GM12878 (cell line): Measurements from ENCODE around the gene MMP3. TPM values are rescaled to one million over a fixed set of nuclear protein-coding genes. Genes with fewer than 3 reads are reported as not detected.

ENCODE experiments used
- ATAC-seq: fragments of 200-7000 bp; cut with Tn5 transposase; 3 replicates; pipeline ENCODE4 v1.9.1; 2020; ENCODE audit warnings: mild to moderate bottlenecking, moderate library complexity
- BruUV-seq: library from RNA; stranded (reverse); fragments of 400-500 nt; replicated peaks from 2 replicates; lab custom pipeline; 2021; lab: Mats Ljungman, UMichigan
- CTCF ChIA-PET: fragments of 300-600 bp; sonication (Branson Sonifier 250); formaldehyde crosslinking; extraction: SDS; loops from one replicate; lab custom pipeline; 2021; ENCODE audit warnings: inconsistent platforms; lab: Yijun Ruan, JAX
- POLR2A ChIA-PET: fragments of 350-600 bp; formaldehyde crosslinking; extraction: SDS; loops from one replicate; lab custom pipeline; 2021; ENCODE audit warnings: inconsistent platforms; lab: Charles Lee
- RAD21 ChIA-PET: fragments of 300-600 bp; sonication (Branson Sonifier 250); formaldehyde crosslinking; loops from one replicate; lab custom pipeline; 2023; ENCODE audit warnings: antibody characterized with exemption; ENCODE audit not compliant: unreplicated experiment; lab: Charles Lee
- SMC1A ChIA-PET: fragments of 300-600 bp; sonication (Branson Sonifier 250); formaldehyde crosslinking; loops from one replicate; lab custom pipeline; 2023; ENCODE audit not compliant: unreplicated experiment, uncharacterized antibody; lab: Charles Lee
- DNase-seq: peaks from one replicate; pipeline ENCODE4 v3.0.0-alpha.2; 2011; ENCODE audit warnings: low read depth, low spot score
- FAIRE-seq: peaks from 3 replicates; lab custom pipeline; 2011; peaks lifted over from hg19 to GRCh38; lab: Jason Lieb, UNC
- H2AFZ ChIP-seq: 2 replicates; pipeline ENCODE4 v1.6.0; 2011; ENCODE audit warnings: low read depth, low read length, control low read depth; ENCODE audit not compliant: control insufficient read depth
- H3K27ac ChIP-seq: 2 replicates; pipeline ENCODE4 v1.5.1; 2011; ENCODE audit warnings: control low read depth; ENCODE audit not compliant: control insufficient read depth, insufficient read depth
- H3K27me3 ChIP-seq, 2 experiments: replicated peaks in 1 of 2; 2 replicates each; pipeline versions ENCODE4 v1.6.0 to v1.6.1; 2011; ENCODE audit warnings: low read length in 1 of 2; ENCODE audit not compliant: control insufficient read depth in 2 of 2, insufficient read depth in 2 of 2
- H3K36me3 ChIP-seq, 2 experiments: 2 replicates each; pipeline ENCODE4 v1.5.1; 2011; ENCODE audit warnings: low read length in 1 of 2; ENCODE audit not compliant: control insufficient read depth in 2 of 2, insufficient read depth in 2 of 2
- H3K4me1 ChIP-seq: 2 replicates; pipeline ENCODE4 v1.6.1; 2011; ENCODE audit warnings: mild to moderate bottlenecking, low read length, moderate library complexity, mixed read lengths; ENCODE audit not compliant: control insufficient read depth, insufficient read depth
- H3K4me2 ChIP-seq: 2 replicates; pipeline ENCODE4 v1.6.0; 2011; ENCODE audit warnings: control low read depth; ENCODE audit not compliant: control insufficient read depth, insufficient read depth
- H3K4me3 ChIP-seq: fragments of 200-600 bp; sonication (generic); 2 replicates; pipeline ENCODE4 v1.5.1; 2016
- H3K79me2 ChIP-seq: 2 replicates; pipeline ENCODE4 v1.6.0; 2011; ENCODE audit warnings: low read length; ENCODE audit not compliant: control insufficient read depth, insufficient read depth
- H3K9ac ChIP-seq: 2 replicates; pipeline ENCODE4 v1.8.0; 2011; ENCODE audit warnings: low read length, control low read depth, mixed read lengths; ENCODE audit not compliant: control insufficient read depth, insufficient read depth
- H3K9me3 ChIP-seq: replicated peaks from 3 replicates; pipeline ENCODE4 v1.5.1; 2011; ENCODE audit warnings: mild to moderate bottlenecking, low read length; ENCODE audit not compliant: control insufficient read depth, insufficient read depth
- H4K20me1 ChIP-seq: 2 replicates; pipeline ENCODE4 v1.6.0; 2011; ENCODE audit not compliant: control insufficient read depth, insufficient read depth
- CBFB ChIP-seq: IDR thresholded peaks from 2 replicates; pipeline ENCODE4 v1.6.1; 2016; ENCODE audit warnings: antibody characterized with exemption, low read depth
- FOXK2 ChIP-seq: fragments of 450-650 bp; IDR thresholded peaks from 2 replicates; pipeline ENCODE4 v1.6.1; 2017; ENCODE audit warnings: mild to moderate bottlenecking, moderate library complexity
- MEF2B ChIP-seq: fragments of 450-650 bp; IDR thresholded peaks from 2 replicates; pipeline ENCODE4 v1.6.1; 2018; ENCODE audit warnings: mild to moderate bottlenecking, moderate library complexity; ENCODE audit not compliant: partially characterized antibody, poor library complexity, severe bottlenecking
- NR2F1 ChIP-seq: fragments of 450-650 bp; conservative IDR thresholded peaks from 2 replicates; pipeline ENCODE4 v1.6.1; 2017; ENCODE audit warnings: mild to moderate bottlenecking
- POLR2A ChIP-seq: IDR thresholded peaks from 2 replicates; pipeline ENCODE4 v1.6.1; 2011; ENCODE audit warnings: low read depth, mild to moderate bottlenecking, low read length
- SRF ChIP-seq, 2 experiments: IDR thresholded peaks; 2 replicates each; pipeline ENCODE4 v1.6.1; 2011; ENCODE audit warnings: low read depth in 2 of 2, low read length in 2 of 2, mild to moderate bottlenecking in 1 of 2, moderate library complexity in 1 of 2
- USF2 ChIP-seq: IDR thresholded peaks from 2 replicates; pipeline ENCODE4 v1.6.1; 2011; ENCODE audit warnings: low read depth, low read length, improper control_type of control experiment, borderline replicate concordance
- WGBS: methylation state at CpG from one replicate; pipeline ENCODE4 v1.1.6; 2016; ENCODE audit warnings: low lambda C conversion rate; ENCODE audit not compliant: insufficient replicate concordance, insufficient coverage; ENCODE audit errors: missing lambda C conversion rate; 5-methylcytosine and 5-hydroxymethylcytosine counted together
- in situ Hi-C: fragments of 300-500 bp; cut with MboI; formaldehyde crosslinking; loops from 9 replicates; pipeline ENCODE4 v1.14.3; 2018; ENCODE audit warnings: mixed read lengths
- intact Hi-C: fragments of 100-400 bp; cut with micrococcal nuclease; formaldehyde crosslinking; loops from one replicate; pipeline ENCODE4 v1.14.2; 2022; ENCODE audit not compliant: unreplicated experiment
- polyA plus RNA-seq, 11 experiments: library from polyadenylated mRNA; depleted of rRNA in 4 of 11; unstranded in 6 of 11; stranded (reverse) in 5 of 11; fragments of >200 nt; fragmentation: Nextera tagmentation in 4 of 11; fragmentation: Illumina TruSeq in 1 of 11; extraction: Ambion mirVana in 4 of 11; extraction: Trizol in 1 of 11; gene quantifications; 1 replicate in 1 of 11; 2 replicates in 10 of 11; pipeline versions ENCODE4 v1.2.1 to v1.2.3, GENCODE V29; 2011 to 2016; ENCODE audit warnings: inconsistent platforms in 2 of 11, missing spikeins in 2 of 11, low read depth in 1 of 11
- total RNA-seq, 4 experiments: library from RNA; depleted of rRNA in 3 of 4; stranded (reverse); fragments of >200 nt in 3 of 4; fragmentation: Illumina TruSeq in 1 of 4; extraction: Trizol in 1 of 4; gene quantifications; 2 replicates each; pipeline versions ENCODE4 v1.2.1 to v1.2.3, GENCODE V29; 2013 to 2021

Gene MMP3
- total and polyA plus RNA-seq, 10 of the 15 experiments (the other 5 are each of a cell fraction or from before 2014, with no cell fraction given): 0.02 to 1.2 TPM; not detected in 8

GRCh38 chr11:102843489-102843888 is at the start of gene MMP3 (continued):
- no peak for TF ChIP-seq POLR2A
- TF ChIP-seq, all 136 proteins: peak for 0

GRCh38 chr11:102891736-102892135 is 48.3 kb upstream of the MMP3 start:
- ChIA-PET CTCF (no interaction called here), POLR2A (interaction anchor here (0.7 kb wide), 1 partner anchor 91 kb away, joined by 3 read pairs; no protein-coding TSS in a partner anchor)
- BruUV-seq: no TSS peak

More at GRCh38 chr11:102891736-102892135, 48.3 kb upstream of the MMP3 start:
- Histone ChIP-seq H3K4me1 (no peaks in the 10 kb centered on the region), H3K36me3 (no peaks in the 10 kb centered on the region), H3K4me2 (no peak overlapping the region), H3K4me3 (no peak overlapping the region), H3K27ac (no peak overlapping the region), H3K79me2 (no peaks in the 10 kb centered on the region), H4K20me1 (no peaks in the 10 kb centered on the region), H2AFZ (no peak overlapping the region), H3K27me3 (no peaks in the 10 kb centered on the region; a peak in 1 of 4 replicates), H3K9ac (no peak overlapping the region), H3K9me3 (0 out of 3 replicates have a peak, but pooled peaks cover 1% of the 10 kb centered on the region)
- ChIA-PET RAD21 (interaction anchor here (1.0 kb wide), 1 partner anchor 23 kb away, joined by 3 read pairs; no protein-coding TSS in a partner anchor), SMC1A (interaction anchor here (0.7 kb wide), 1 partner anchor 9 kb away, joined by 3 read pairs; no protein-coding TSS in a partner anchor)
- FAIRE-seq (no peak), DNase-seq (no peak), ATAC-seq (no peak)
- WGBS: 80% methylated on average over 1 of the region's 1 CpG
- TF ChIP-seq MEF2B: no peak
- no peak for TF ChIP-seq NR2F1
- no peak for TF ChIP-seq SRF (IDR thresholded peaks at IDR 0.05; ENCODE audit: low read depth in 2 of 2, low read length in 2 of 2)
- TF ChIP-seq USF2: no peak
- TF ChIP-seq FOXK2: no peak
- TF ChIP-seq CBFB: no peak
- intact Hi-C loops: no loop called here
- in situ Hi-C loops: no loop called here
